Ovary (tissue), 3 donors: ENCODE results near the gene SIDT2.

Experiments used
- CTCF ChIP-seq, 3 donors: fragments of 450-650 bp in 2 of 3; fragments of 200-600 bp in 1 of 3; IDR thresholded peaks; one replicate each; pipeline versions ENCODE4 v1.5.1 to v1.8.0; 2016 to 2022; ENCODE audit warnings: antibody characterized with exemption in 3 of 3, mild to moderate bottlenecking in 1 of 3
- EP300 ChIP-seq: sonication (generic); formaldehyde crosslinking; IDR thresholded peaks from one replicate; pipeline ENCODE4 v1.6.1; 2017; ENCODE audit warnings: antibody characterized with exemption
- POLR2A ChIP-seq: fragments of 450-650 bp; IDR thresholded peaks from one replicate; pipeline ENCODE4 v1.6.1; 2017; ENCODE audit warnings: antibody characterized with exemption, mild to moderate bottlenecking, moderate library complexity
- donor health status: DM: no; HTN: no; CAD: no.

DNA sequence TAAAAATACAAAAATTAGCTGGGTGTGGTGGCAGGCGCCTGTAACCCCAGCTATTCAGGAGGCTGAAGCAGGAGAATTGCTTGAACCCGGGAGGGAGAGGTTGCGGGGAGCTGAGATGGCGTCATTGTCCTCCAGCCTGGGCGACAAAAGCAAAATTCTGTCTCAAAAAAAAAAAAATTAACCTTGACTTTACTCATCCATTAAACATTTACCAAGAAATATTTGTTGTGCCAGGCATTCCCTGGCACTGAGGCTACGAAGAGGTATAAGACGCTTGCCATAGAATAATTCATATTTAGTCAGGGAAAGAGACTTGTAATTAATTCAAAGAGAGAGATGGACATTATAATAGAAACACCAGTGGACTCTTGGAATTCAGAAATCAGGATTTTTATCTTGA, 47.7 kb upstream of the SIDT2 start:
- no peak for TF ChIP-seq CTCF (IDR thresholded peaks at IDR 0.05)
- TF ChIP-seq POLR2A = no peak
- no peak for TF ChIP-seq EP300
